CD4-positive, CD25-positive, alpha-beta regulatory T cell (primary cell): ENCODE results near the gene SNX25. TPM values are rescaled to one million over a fixed set of nuclear protein-coding genes. Genes with fewer than 3 reads are reported as not detected.

ENCODE experiments used
- ATAC-seq, 2 donors: fragments of 150-1000 bp; cut with Tn5 transposase; one replicate each; pipeline ENCODE4 v1.10.0; 2021; ENCODE audit warnings: low read depth in 2 of 2, moderate number of reproducible peaks in 2 of 2, moderate library complexity in 1 of 2
- DNase-seq, 3 donors: peaks; one replicate each; pipeline versions ENCODE4 v3.0.0 to v3.0.0-alpha.2; 2012 to 2022; ENCODE audit warnings: mixed read lengths in 1 of 3
- H3K27ac ChIP-seq: one replicate; pipeline ENCODE4 v1.7.0; 2013; ENCODE audit warnings: mild to moderate bottlenecking, low read length; ENCODE audit not compliant: insufficient read depth, poor library complexity, severe bottlenecking
- H3K27me3 ChIP-seq: one replicate; pipeline ENCODE4 v1.7.0; 2013; ENCODE audit warnings: low read length; ENCODE audit not compliant: control insufficient read depth, insufficient read depth
- H3K36me3 ChIP-seq: one replicate; pipeline ENCODE4 v1.7.0; 2013; ENCODE audit warnings: mild to moderate bottlenecking, low read length, moderate library complexity; ENCODE audit not compliant: control insufficient read depth, insufficient read depth
- H3K4me1 ChIP-seq: 2 replicates; pipeline ENCODE4 v1.7.0; 2013; ENCODE audit warnings: mild to moderate bottlenecking, low read length; ENCODE audit not compliant: insufficient read depth, control insufficient read depth, poor library complexity, severe bottlenecking
- H3K4me3 ChIP-seq: one replicate; pipeline ENCODE4 v1.7.0; 2013; ENCODE audit warnings: low read depth, mild to moderate bottlenecking, low read length, moderate library complexity
- H3K9me3 ChIP-seq, 2 experiments: 1 replicate in 1 of 2; 2 replicates in 1 of 2; pipeline ENCODE4 v1.7.0; 2013; ENCODE audit warnings: low read length in 2 of 2, mild to moderate bottlenecking in 1 of 2, moderate library complexity in 1 of 2; ENCODE audit not compliant: control insufficient read depth in 2 of 2
- H3K27ac Mint-ChIP-seq, 3 donors: one replicate each; pipeline ENCODE4 v1.8.0; 2020 to 2022; ENCODE audit warnings: mild to moderate bottlenecking in 3 of 3, mixed read lengths in 3 of 3, moderate library complexity in 2 of 3
- H3K27me3 Mint-ChIP-seq: one replicate; pipeline ENCODE4 v1.8.0; 2022; ENCODE audit warnings: mild to moderate bottlenecking, mixed read lengths
- H3K36me3 Mint-ChIP-seq: one replicate; pipeline ENCODE4 v1.8.0; 2020; ENCODE audit warnings: mixed read lengths
- H3K4me1 Mint-ChIP-seq, 4 donors: one replicate each; pipeline ENCODE4 v1.8.0; 2020 to 2022; ENCODE audit warnings: mixed read lengths in 4 of 4, mild to moderate bottlenecking in 1 of 4
- H3K4me3 Mint-ChIP-seq, 4 donors: one replicate each; pipeline ENCODE4 v1.8.0; 2020 to 2022; ENCODE audit warnings: mild to moderate bottlenecking in 4 of 4, mixed read lengths in 4 of 4, moderate library complexity in 3 of 4
- H3K9me3 Mint-ChIP-seq, 7 donors: one replicate each; pipeline ENCODE4 v1.8.0; 2020 to 2022; ENCODE audit warnings: mixed read lengths in 7 of 7, mild to moderate bottlenecking in 3 of 7, moderate library complexity in 2 of 7
- polyA plus RNA-seq, 4 donors: library from polyadenylated mRNA; unstranded; fragments of 300-500 nt; fragmentation: Illumina TruSeq; gene quantifications; one replicate each; pipeline ENCODE4 v1.2.3, GENCODE V29; 2021
- total RNA-seq: library from RNA; stranded (reverse); gene quantifications from one replicate; pipeline ENCODE4 v1.2.3, GENCODE V29; 2022

SNX25 gene
- total and polyA plus RNA-seq, 5 donors from 2014 or later = 3.7 to 22.2 (median 8.2) TPM

DNA sequence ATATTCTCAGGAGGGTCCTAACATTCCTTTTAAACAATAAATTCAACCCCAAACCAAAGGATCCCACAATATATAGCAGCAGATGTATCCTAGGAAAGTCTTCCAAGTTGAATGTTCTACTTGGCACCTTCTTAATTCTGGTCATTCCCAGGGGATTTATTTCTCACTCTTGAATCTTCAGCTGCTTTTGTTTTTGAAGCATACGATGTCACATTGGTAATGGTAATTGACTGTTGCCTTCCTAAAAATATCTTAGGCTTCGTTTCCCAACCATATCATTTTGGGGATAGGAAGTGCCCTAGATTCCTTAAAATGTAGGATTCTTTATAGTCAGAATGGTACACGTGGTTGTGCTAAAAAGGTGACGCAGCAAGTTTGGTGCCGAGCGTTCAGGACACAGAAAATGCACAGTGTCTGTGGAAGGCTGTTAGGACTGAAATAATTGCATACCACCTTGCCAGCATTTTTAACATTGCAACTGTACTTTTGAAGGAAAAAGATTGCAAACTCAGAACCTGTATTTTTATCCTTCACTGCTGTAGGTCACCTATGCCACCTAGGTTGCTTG, 8.1 kb downstream of the SNX25 start:
- no peaks in the 10 kb centered on the region for H3K4me1 ChIP-seq
- peaks cover 21 to 60% (median 42%) of the 10 kb centered on the region in 4 donors for H3K4me1 Mint-ChIP-seq
- no peaks in the 10 kb centered on the region for H3K9me3 ChIP-seq
- H3K27me3 Mint-ChIP-seq = no peaks in the 10 kb centered on the region
- H3K4me3 ChIP-seq = no peak overlapping the region
- H3K27ac Mint-ChIP-seq = no peak overlapping the region
- peaks cover 11% of the 10 kb centered on the region for H3K36me3 Mint-ChIP-seq
- peaks cover 0 to under 1% (median 0%) of the 10 kb centered on the region in 7 donors for H3K9me3 Mint-ChIP-seq
- no peaks in the 10 kb centered on the region for H3K36me3 ChIP-seq
- H3K27me3 ChIP-seq = no peaks in the 10 kb centered on the region
- DNase-seq (no peak), ATAC-seq (no peak)
- no peak overlapping the region for H3K27ac ChIP-seq
- H3K4me3 Mint-ChIP-seq = no peak overlapping the region

DNA sequence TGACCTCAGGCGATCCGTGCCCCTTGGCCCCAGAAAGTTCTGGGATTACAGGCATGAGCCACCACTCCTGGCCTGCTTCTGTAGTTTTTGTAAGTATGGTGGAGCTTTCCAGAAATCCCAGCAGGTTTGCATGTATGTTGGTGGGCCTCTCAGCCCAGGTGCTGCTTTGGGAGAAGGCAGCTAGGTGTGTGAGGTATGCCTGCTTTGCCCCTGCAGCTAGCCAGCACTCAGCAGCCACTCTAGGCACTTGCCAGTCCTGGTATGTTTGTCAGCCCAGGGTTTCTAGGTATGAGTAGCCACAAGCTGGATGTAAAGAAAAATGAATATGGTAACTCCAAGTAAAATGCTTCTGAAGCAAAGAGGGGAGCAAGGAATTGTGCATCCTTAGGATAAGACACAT, 8.9 kb downstream of the SNX25 start:
- ATAC-seq = no peak
- H3K27ac Mint-ChIP-seq = no peak overlapping the region
- peaks cover 13% of the 10 kb centered on the region for H3K36me3 Mint-ChIP-seq

DNA sequence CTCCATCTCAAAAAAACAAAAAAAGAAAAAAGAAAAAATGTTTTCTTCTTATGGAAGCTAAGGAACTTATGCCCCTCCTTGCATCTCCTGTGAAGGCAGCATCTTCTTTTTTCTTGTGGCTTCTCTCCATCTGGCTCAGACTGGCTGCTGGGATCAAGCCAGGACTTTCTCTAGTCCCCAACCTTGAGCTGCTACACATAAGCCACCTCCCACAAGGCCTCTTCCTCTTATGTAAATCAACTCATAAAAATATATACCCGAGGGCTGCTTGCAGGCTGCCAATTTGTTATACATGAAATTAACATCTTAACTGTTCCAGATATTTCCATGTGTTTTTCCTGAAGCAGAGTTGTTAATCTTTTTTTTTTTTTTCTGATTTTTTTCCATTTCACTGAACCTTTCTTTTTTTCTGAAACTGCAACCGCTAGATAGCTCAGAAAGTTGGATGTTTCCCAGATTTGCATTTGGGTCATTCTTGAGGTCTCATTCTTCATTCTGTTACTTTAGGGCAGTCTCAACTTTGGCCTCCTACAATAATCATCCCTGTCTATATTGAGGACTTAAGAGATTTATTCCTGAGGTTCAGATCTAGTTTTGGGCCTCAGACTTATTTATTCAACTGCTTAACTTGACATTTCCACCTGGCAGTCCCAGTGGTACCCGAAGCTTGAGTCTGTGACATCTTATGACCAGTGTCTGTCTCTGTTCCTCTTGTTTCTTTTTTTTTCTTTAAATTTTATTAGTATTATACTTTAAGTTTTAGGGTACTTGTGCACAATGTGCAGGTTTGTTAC, 10.3 kb downstream of the SNX25 start:
- no peak overlapping the region for H3K4me3 ChIP-seq

More for the DNA sequence above, 8.9 kb downstream of the SNX25 start:
- no peak overlapping the region for H3K27ac ChIP-seq
- Mint-ChIP-seq H3K27me3 (no peaks in the 10 kb centered on the region), H3K4me3 (no peak overlapping the region), H3K9me3 (peaks cover 0 to 2% (median 0%) of the 10 kb centered on the region in 7 donors), H3K4me1 (peaks cover 16 to 54% (median 37%) of the 10 kb centered on the region in 4 donors)
- H3K36me3 ChIP-seq = no peaks in the 10 kb centered on the region
- H3K4me3 ChIP-seq = no peak overlapping the region
- DNase-seq = no peak
- H3K27me3 ChIP-seq = no peaks in the 10 kb centered on the region
- no peaks in the 10 kb centered on the region for H3K4me1 ChIP-seq
- no peaks in the 10 kb centered on the region for H3K9me3 ChIP-seq

DNA sequence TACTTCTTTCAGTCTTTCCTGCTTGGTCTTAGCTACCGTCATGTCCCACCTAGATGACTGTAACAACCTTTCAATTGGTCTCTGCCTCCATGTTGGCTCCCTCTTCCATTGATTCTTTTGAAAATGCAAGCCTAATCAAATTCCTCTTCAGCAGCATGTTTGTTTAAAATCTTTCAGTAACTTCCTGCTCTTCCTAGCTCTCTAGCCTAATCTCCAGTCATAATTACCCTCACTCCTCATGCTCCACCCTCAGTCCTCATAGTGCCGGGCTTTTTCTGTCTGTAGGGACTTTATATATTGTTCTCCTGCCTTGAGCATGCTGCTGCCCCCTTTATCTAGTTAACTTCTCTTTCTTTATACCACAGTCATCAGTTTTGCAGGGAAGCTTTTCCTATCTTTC, 12.1 kb downstream of the SNX25 start:
- Mint-ChIP-seq H3K4me3 (no peak overlapping the region), H3K4me1 (peaks cover 14 to 43% (median 31%) of the 10 kb centered on the region in 4 donors), H3K36me3 (peaks cover 13% of the 10 kb centered on the region), H3K27ac (peak overlapping the region in 1 of 3 donors; percentile 1), H3K9me3 (peaks cover 0 to 2% (median 0%) of the 10 kb centered on the region in 7 donors), H3K27me3 (no peaks in the 10 kb centered on the region)
- ATAC-seq = no peak
- no peaks in the 10 kb centered on the region for H3K9me3 ChIP-seq
- no peaks in the 10 kb centered on the region for H3K4me1 ChIP-seq
- H3K4me3 ChIP-seq = no peak overlapping the region
- no peaks in the 10 kb centered on the region for H3K27me3 ChIP-seq
- no peak overlapping the region for H3K27ac ChIP-seq
- DNase-seq = no peak
- H3K36me3 ChIP-seq = no peaks in the 10 kb centered on the region

More for the DNA sequence above, 10.3 kb downstream of the SNX25 start:
- no peaks in the 10 kb centered on the region for H3K9me3 ChIP-seq
- peaks cover 0 to 2% (median 0%) of the 10 kb centered on the region in 7 donors for H3K9me3 Mint-ChIP-seq
- H3K4me3 Mint-ChIP-seq = peak overlapping the region in 1 of 4 donors; percentile 4
- H3K27me3 Mint-ChIP-seq = no peaks in the 10 kb centered on the region
- no peaks in the 10 kb centered on the region for H3K27me3 ChIP-seq
- H3K4me1 ChIP-seq = no peaks in the 10 kb centered on the region
- ATAC-seq (no peak), DNase-seq (peak in 1 of 3 donors; percentile 16)
- H3K36me3 Mint-ChIP-seq = peaks cover 13% of the 10 kb centered on the region
- H3K4me1 Mint-ChIP-seq = peaks cover 15 to 43% (median 29%) of the 10 kb centered on the region in 4 donors
- H3K27ac Mint-ChIP-seq = peak overlapping the region in 2 of 3 donors; percentile 20 to 41
- no peak overlapping the region for H3K27ac ChIP-seq
- H3K36me3 ChIP-seq = no peaks in the 10 kb centered on the region

DNA sequence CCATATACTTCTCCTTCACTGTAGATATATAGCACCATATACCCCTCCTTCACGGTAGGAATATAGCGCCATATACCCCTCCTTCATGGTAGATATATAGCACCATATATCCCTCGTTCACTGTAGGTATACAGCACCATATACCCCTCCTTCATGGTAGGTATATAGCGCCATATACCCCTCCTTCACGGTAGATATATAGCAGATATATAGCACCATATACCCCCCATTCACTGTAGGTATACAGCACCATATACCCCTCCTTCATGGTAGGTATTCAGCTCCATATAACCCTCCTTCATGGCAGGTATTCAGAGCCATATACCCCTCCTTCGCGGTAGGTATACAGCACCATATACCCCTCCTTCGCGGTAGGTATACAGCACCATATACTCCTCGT, 12.5 kb downstream of the SNX25 start:
- Mint-ChIP-seq H3K27me3 (no peaks in the 10 kb centered on the region), H3K4me3 (no peak overlapping the region), H3K9me3 (peaks cover 0 to 2% (median 0%) of the 10 kb centered on the region in 7 donors), H3K4me1 (peaks cover 14 to 38% (median 28%) of the 10 kb centered on the region in 4 donors), H3K27ac (no peak overlapping the region), H3K36me3 (peaks cover 13% of the 10 kb centered on the region)
- no peaks in the 10 kb centered on the region for H3K36me3 ChIP-seq
- DNase-seq = no peak
- no peak for ATAC-seq
- no peak overlapping the region for H3K27ac ChIP-seq
- H3K4me3 ChIP-seq = no peak overlapping the region
- no peaks in the 10 kb centered on the region for H3K27me3 ChIP-seq
- H3K4me1 ChIP-seq = no peaks in the 10 kb centered on the region
- no peaks in the 10 kb centered on the region for H3K9me3 ChIP-seq

DNA sequence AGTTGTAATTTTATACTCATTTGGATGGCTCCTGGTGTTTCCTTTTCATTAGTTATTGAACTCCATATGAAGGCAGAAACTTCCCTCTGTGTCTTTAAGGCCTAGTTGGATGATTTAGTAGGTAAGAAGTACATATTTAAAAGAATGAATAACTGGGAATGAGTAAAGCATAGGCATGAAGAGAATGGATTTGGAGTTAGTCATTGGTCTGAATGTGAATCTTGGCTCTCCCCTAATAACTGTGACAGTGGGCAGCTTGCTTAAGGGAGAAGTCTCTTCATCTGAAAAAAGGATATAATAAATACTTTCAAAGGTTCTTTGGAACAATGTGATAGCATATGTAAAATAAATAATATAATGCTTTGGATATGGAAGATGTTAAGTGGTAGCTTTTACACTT, 13.2 kb downstream of the SNX25 start:
- no peak for ATAC-seq
- no peaks in the 10 kb centered on the region for H3K27me3 Mint-ChIP-seq
- no peak for DNase-seq
- no peaks in the 10 kb centered on the region for H3K4me1 ChIP-seq
- H3K9me3 Mint-ChIP-seq = peaks cover 0 to 2% (median 0%) of the 10 kb centered on the region in 7 donors
- no peak overlapping the region for H3K4me3 ChIP-seq
- no peak overlapping the region for H3K4me3 Mint-ChIP-seq
- no peaks in the 10 kb centered on the region for H3K9me3 ChIP-seq
- H3K27me3 ChIP-seq = no peaks in the 10 kb centered on the region
- no peaks in the 10 kb centered on the region for H3K36me3 ChIP-seq
- peaks cover 13% of the 10 kb centered on the region for H3K36me3 Mint-ChIP-seq
- peaks cover 14 to 32% (median 24%) of the 10 kb centered on the region in 4 donors for H3K4me1 Mint-ChIP-seq
- H3K27ac ChIP-seq = no peak overlapping the region
- no peak overlapping the region for H3K27ac Mint-ChIP-seq

DNA sequence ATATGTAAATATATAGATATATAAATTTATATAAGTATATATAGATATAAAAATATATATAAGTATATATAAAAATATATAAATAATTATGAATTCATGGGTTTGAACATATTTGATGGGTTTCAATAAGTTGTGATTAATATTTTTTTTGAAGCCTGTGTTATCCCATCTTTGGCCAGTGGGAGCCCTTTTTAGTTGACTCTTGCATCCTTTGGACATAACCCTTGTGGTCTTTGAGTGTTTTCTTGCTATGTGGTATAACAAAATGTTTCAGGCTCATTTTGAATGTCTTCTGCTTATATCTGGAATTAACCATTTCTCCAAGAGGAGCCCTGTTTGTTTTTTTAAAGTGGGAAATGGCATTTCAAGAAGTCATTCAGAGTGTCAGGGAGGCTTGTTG, 15.2 kb downstream of the SNX25 start:
- Histone ChIP-seq H3K4me1 (no peaks in the 10 kb centered on the region), H3K9me3 (no peaks in the 10 kb centered on the region), H3K4me3 (no peak overlapping the region), H3K36me3 (no peaks in the 10 kb centered on the region), H3K27ac (no peak overlapping the region), H3K27me3 (no peaks in the 10 kb centered on the region)
- peaks cover 0 to 2% (median 0%) of the 10 kb centered on the region in 7 donors for H3K9me3 Mint-ChIP-seq
- H3K27ac Mint-ChIP-seq = no peak overlapping the region
- H3K36me3 Mint-ChIP-seq = peaks cover 13% of the 10 kb centered on the region
- peaks cover 11 to 28% (median 16%) of the 10 kb centered on the region in 4 donors for H3K4me1 Mint-ChIP-seq
- DNase-seq = no peak
- no peak for ATAC-seq
- no peak overlapping the region for H3K4me3 Mint-ChIP-seq
- no peaks in the 10 kb centered on the region for H3K27me3 Mint-ChIP-seq
